A549 (cell line): ENCODE measurements around the gene LAMTOR2.

Source experiments
- ATOH8 ChIP-seq: fragments of 250-450 bp; sonication (Bioruptor Pico); IDR thresholded peaks from 2 replicates; pipeline ENCODE4 v1.5.0; 2020; ENCODE audit warnings: low read depth, mild to moderate bottlenecking, moderate library complexity
- CHD2 ChIP-seq: fragments of 150-350 bp; IDR thresholded peaks from 2 replicates; pipeline ENCODE4 v1.6.1; 2014; ENCODE audit warnings: low read length; ENCODE audit not compliant: partially characterized antibody
- CTCF ChIP-seq: fragments of >200 bp; sonication (Bioruptor Twin); formaldehyde crosslinking; IDR thresholded peaks from 3 replicates; pipeline ENCODE4 v1.5.1; 2016
- HEYL ChIP-seq: fragments of 250-450 bp; sonication (Bioruptor Pico); IDR thresholded peaks from 2 replicates; pipeline ENCODE4 v1.8.0; 2021; ENCODE audit warnings: mild to moderate bottlenecking, moderate library complexity
- JUNB ChIP-seq: fragments of >200 bp; sonication (Bioruptor Twin); formaldehyde crosslinking; IDR thresholded peaks from 2 replicates; pipeline ENCODE4 v1.6.1; 2016
- MAZ ChIP-seq: fragments of 150-350 bp; IDR thresholded peaks from 2 replicates; pipeline ENCODE4 v1.6.1; 2014; ENCODE audit warnings: antibody characterized with exemption, low read depth, low read length, borderline replicate concordance
- NR3C1 ChIP-seq: fragments of >200 bp; sonication (Bioruptor Twin); formaldehyde crosslinking; IDR thresholded peaks from 3 replicates; pipeline ENCODE4 v1.6.1; 2017
- PHF8 ChIP-seq: fragments of 200-600 bp; sonication (generic); IDR thresholded peaks from 2 replicates; pipeline ENCODE4 v1.6.1; 2016; ENCODE audit warnings: low read depth, mild to moderate bottlenecking, antibody characterized with exemption, moderate library complexity, borderline replicate concordance
- POLR2A ChIP-seq: IDR thresholded peaks from 2 replicates; pipeline ENCODE4 v1.6.1; 2012; ENCODE audit warnings: mild to moderate bottlenecking, low read length
- POLR2AphosphoS2 ChIP-seq: conservative IDR thresholded peaks from 2 replicates; pipeline ENCODE4 v1.6.1; 2012; ENCODE audit warnings: low read length, improper control_type of control experiment, inconsistent platforms
- TF ChIP-seq, protein P1 (sequence below): IDR thresholded peaks from 2 replicates; pipeline ENCODE4 v1.6.1; 2012

DNA sequence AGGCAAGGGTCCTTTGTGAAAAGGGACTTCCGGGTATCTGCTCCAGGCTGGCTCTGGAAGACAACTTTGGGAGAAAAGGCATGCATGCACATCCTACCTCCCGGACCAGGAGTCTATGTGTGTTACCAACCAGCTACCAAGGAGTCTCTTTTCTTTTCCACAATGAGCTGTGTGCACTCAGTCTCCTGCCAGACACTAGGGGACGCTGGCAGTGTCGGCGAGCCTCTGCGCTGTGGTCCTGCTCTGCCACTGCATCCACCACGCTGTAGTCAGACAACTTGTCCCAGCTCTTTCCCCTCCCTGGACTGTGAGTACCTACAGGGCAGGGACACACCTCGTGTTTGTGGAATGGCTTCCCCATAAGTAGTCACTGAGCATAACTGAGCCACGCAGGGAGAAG lies 28.7 kb upstream of the LAMTOR2 start:
- TF ChIP-seq POLR2A (no peak), JUNB (no peak), CHD2 (no peak), HEYL (CRISPR knock-in tag) (no peak), MAZ (no peak), NR3C1 (no peak), CTCF (peak; percentile 47), PHF8 (no peak), POLR2AphosphoS2 (no peak), ATOH8 (no peak)
- TF ChIP-seq, protein P1, sequence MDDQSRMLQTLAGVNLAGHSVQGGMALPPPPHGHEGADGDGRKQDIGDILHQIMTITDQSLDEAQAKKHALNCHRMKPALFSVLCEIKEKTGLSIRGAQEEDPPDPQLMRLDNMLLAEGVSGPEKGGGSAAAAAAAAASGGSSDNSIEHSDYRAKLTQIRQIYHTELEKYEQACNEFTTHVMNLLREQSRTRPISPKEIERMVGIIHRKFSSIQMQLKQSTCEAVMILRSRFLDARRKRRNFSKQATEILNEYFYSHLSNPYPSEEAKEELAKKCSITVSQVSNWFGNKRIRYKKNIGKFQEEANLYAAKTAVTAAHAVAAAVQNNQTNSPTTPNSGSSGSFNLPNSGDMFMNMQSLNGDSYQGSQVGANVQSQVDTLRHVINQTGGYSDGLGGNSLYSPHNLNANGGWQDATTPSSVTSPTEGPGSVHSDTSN = no peak
